VCaP (cell line): Measurements from ENCODE around the gene MLN.
A peak's percentile ranks its signal among the peaks of the same experiment; 100 is the strongest.

Source experiments
- H3K27ac ChIP-seq: fragments of 450-650 bp; 2 replicates; pipeline ENCODE4 v1.5.1; 2017
- TF ChIP-seq, protein P1 (sequence below): fragments of 450-650 bp; conservative IDR thresholded peaks from 2 replicates; pipeline ENCODE4 v1.5.1; 2017; ENCODE audit warnings: mild to moderate bottlenecking, moderate library complexity

Gene MLN

DNA sequence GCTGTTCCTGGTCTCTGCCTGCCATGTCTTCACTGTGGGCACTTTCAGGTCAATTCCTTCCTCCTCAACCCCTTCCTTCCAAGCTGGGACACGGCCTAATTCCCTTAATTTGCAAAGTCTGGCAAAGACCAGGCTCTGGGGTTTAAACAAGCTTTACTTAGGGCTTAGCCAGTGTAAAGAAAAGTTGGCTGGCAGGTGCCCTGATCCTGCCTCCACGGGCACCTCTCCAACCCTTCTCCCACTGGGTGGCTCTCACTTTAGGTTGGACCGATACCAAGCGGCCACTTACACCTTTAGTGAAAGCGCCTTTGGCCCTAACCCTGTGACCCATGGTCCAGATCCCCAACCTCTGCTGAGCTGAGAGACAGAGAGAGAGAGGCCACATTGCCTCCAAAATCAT, 13.7 kb upstream of the MLN start:
- TF ChIP-seq, protein P1, sequence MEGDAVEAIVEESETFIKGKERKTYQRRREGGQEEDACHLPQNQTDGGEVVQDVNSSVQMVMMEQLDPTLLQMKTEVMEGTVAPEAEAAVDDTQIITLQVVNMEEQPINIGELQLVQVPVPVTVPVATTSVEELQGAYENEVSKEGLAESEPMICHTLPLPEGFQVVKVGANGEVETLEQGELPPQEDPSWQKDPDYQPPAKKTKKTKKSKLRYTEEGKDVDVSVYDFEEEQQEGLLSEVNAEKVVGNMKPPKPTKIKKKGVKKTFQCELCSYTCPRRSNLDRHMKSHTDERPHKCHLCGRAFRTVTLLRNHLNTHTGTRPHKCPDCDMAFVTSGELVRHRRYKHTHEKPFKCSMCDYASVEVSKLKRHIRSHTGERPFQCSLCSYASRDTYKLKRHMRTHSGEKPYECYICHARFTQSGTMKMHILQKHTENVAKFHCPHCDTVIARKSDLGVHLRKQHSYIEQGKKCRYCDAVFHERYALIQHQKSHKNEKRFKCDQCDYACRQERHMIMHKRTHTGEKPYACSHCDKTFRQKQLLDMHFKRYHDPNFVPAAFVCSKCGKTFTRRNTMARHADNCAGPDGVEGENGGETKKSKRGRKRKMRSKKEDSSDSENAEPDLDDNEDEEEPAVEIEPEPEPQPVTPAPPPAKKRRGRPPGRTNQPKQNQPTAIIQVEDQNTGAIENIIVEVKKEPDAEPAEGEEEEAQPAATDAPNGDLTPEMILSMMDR = no peak
- H3K27ac ChIP-seq = peak overlapping the region; percentile 43

GRCh38 chr6:33816911-33817310, 13.1 kb upstream of the MLN start:
- TF ChIP-seq, protein P1 = no peak
- peak overlapping the region; percentile 43 for H3K27ac ChIP-seq

GRCh38 chr6:33815854-33816253, 12.1 kb upstream of the MLN start:
- H3K27ac ChIP-seq = peak overlapping the region; percentile 43; the same call in 1 of the 2 replicates
- TF ChIP-seq, protein P1 = no peak

- no peak overlapping the region for H3K27ac ChIP-seq
- TF ChIP-seq, protein P1 = no peak
Measured at GRCh38 chr6:33813990-33814985, 10.5 kb upstream of the MLN start.

DNA sequence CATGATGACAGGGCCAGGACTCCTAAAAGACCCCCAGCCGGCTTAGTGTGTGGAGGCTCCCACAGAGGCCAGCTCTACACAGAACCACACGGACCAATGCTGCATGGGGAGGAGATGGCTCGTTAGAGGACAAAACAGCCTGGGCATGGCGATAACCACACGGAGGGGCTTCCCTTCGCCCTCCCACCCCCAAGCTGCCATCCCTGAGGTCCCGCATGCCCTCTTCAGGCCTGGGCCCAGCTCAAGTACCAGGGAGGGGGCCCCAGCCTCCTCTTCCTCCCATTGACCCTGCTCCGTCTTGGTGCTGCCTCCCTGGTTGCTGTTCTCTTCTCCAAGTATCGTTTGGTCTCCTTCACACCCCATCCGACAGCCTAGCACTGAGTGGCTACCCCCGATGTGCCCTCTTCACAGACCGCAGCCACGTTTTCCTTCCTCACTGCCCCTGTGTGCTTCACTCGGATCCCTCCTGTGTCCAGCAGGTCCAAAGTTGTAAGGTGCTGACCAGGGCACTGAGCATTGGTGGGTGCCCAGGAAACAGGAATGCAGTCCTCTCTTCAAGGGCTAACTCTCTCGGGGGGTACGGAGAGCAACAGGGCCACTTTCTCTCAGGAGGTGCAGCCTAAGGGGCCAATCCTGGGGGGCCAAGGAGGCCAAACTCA, 9.6 kb upstream of the MLN start:
- no peak overlapping the region for H3K27ac ChIP-seq
- TF ChIP-seq, protein P1 = no peak

DNA sequence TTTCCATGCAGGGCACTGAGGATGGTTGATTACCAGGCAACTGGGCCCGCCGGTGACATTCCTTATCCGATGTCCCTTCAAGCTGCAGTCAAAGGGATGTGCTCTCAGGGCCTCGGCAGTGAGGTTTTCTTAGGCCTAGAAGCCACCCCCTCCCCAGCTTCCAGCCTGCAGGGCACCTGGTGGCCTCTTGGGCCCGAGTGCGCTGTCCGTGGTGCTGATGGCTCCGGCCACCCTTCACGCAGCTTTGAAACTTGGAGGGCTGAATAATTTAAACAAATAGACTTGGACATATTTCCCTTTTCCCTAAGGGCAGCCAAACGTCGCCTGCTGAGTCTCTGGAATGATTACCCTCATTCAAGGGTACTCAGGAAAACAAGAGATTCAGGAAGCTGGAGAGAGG, 8.9 kb upstream of the MLN start:
- TF ChIP-seq, protein P1 = no peak
- no peak overlapping the region for H3K27ac ChIP-seq

DNA sequence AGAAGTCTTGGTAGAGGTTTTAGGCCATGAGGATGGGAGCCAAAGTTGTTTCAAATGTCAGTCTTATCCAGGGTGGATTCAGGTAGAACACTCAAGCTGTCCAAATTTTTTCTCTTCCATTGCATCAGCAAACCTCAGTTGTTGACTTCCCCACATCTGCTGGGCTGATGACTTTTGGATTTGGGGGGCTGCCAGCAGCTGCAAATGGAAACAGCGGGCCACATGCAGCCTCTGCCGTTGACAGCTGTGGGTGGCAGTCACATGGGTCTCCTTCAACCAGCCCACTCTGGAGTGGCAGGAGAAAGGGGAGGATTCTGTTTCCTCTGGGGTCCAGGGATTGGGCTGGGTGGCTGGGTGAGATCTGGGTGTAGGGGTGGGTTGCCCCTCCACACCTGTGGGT, 5.8 kb upstream of the MLN start:
- H3K27ac ChIP-seq = no peak overlapping the region
- TF ChIP-seq, protein P1 = no peak
